Posterior cingulate gyrus (tissue), 11 donors: ENCODE measurements around the gene TEX53.

Experiments used
- DNase-seq, 10 donors: peaks; one replicate each; pipeline versions ENCODE4 v3.0.0 to v3.0.0-alpha.2; 2020 to 2021; ENCODE audit warnings: mixed read lengths in 3 of 10
- intact Hi-C: fragments of 100-400 bp; cut with DNase I; formaldehyde crosslinking; loops from one replicate; pipeline ENCODE4 v1.15.1; 2023

TEX53 gene

DNA sequence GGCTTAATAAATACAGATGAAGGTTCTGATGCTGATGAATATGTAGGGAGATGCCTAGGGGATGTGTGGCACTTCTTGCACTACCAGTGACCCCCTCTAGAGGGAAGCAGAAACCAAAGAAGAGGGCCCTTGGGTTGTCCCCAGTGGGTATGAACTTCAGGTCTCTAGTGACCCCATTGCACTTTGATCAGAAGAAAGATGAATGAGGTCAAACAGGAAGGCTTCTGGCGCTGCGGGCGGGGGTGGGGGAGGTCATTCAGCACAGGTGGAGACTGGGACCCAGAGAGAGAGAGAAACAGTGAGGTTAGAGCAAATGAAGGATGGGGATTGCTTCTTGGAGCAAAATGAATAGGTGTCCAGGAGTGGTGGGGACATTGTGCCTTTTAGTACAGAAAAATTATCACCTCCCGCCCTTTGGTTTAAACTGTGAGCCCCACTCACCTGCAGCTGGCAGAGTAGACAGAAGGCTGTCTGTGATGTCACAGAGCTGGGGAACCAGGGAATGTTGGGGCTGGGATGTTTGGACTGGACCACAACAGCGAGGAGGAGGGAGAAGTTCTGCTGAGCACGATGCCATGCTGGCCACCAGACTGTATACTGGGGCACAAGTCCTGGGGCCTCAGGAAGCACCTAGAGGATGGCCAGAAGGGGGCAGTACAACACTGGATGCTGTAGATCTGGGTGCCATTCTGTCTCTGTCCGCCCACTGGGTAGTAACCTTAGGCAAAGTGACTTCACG, 24.2 kb upstream of the TEX53 start, which contains the start of gene TEX48:
TSS of gene TEX48 (minus strand) at position 599 of the 739 bp plus-strand sequence. CDS start 10,469 bp downstream, outside the sequence.
- intact Hi-C loops, result loop anchor here (2.0 to 10.0 kb wide), 3 partner anchors 229 to 843 kb away; no protein-coding TSS in a partner anchor

DNA sequence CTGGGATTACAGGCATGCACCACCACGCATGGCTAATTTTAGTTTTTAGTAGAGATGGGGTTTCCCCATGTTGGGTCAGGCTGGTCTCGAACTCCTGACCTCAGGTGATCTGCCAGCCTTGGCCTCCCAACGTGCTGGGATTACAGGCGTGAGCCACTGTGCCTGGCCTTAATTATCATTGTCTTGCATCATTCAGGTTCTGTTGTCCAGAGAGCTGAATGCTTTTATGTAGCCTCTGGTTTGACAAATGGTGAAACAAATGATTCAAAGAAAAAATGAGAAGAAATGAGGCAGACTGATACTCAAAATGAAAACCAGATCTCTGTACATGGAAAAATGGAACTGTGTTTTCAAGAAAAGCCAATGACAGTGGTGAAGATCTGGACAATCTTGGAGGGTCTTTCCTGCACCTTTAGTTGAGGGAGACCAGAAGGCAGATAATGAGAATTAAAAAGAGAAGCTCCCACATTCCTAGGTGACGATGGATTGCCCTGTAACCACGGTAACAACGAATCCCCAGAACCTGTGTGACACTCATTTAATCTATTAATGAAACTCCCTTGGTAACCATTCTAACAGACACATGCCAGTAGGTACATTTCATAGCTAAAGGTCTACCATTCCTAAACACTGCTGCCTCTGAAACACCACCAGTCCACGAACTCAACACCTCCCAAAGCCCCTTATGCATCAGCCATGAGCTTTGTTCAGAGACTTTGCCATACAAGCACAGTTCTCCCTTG, 22.8 kb upstream of the TEX53 start:
- DNase-seq, result no peak
- intact Hi-C loops, result loop anchor here (2.0 to 10.0 kb wide), 2 partner anchors 230 to 844 kb away; no protein-coding TSS in a partner anchor

More for the DNA sequence above, 24.2 kb upstream of the TEX53 start, which contains the start of gene TEX48:
- peak in 6 of 10 donors; percentile 33 to 91 (median 52) for DNase-seq

GRCh38 chr9:114678795-114679194, 21.2 kb upstream of the TEX53 start:
- intact Hi-C loops, result no loop called here
- DNase-seq, result no peak

- intact Hi-C loops, result no loop called here
- no peak for DNase-seq
Observed at GRCh38 chr9:114678130-114678529, 20.5 kb upstream of the TEX53 start.

- no peak for DNase-seq
- intact Hi-C loops, result no loop called here
Observed at GRCh38 chr9:114677418-114677817, 19.8 kb upstream of the TEX53 start.

- no peak for DNase-seq
- intact Hi-C loops, result no loop called here
Observed at GRCh38 chr9:114676901-114677300, 19.3 kb upstream of the TEX53 start.

DNA sequence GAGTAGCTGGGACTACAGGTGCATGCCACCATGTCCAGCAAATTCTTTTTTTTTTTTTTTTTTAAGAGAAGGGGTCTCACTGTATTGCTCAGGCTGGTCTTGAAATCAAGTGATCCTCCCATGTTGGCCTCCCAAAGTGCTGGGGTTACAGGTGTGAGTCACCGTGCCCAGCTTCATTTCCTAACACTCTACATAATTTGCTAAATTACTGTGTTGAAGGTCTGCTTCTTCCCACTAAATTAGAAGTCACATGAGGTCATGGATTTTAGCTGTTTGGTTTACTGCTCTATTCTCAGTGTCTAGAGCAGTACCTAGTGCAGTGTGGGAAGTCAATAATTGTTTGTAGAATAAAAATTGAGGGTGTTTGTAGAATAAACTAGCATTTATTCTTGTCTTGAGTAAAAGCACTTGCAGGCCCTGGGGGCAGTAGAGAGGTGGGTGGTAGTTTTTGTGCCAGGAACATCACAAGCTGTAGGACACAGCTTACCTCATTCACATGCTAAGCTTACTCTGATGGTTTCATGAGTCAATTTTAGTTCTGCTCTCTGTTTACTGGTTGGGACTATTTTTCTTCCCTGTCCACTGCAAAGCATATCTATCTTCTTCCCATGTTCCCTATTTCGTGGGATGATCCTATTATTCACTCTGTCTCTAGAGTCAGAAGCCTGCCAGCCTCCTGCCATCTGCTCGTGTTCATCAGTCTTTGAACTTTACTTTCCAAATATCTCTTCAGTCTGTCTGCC, 17.4 kb upstream of the TEX53 start:
- intact Hi-C loops, result no loop called here

DNA sequence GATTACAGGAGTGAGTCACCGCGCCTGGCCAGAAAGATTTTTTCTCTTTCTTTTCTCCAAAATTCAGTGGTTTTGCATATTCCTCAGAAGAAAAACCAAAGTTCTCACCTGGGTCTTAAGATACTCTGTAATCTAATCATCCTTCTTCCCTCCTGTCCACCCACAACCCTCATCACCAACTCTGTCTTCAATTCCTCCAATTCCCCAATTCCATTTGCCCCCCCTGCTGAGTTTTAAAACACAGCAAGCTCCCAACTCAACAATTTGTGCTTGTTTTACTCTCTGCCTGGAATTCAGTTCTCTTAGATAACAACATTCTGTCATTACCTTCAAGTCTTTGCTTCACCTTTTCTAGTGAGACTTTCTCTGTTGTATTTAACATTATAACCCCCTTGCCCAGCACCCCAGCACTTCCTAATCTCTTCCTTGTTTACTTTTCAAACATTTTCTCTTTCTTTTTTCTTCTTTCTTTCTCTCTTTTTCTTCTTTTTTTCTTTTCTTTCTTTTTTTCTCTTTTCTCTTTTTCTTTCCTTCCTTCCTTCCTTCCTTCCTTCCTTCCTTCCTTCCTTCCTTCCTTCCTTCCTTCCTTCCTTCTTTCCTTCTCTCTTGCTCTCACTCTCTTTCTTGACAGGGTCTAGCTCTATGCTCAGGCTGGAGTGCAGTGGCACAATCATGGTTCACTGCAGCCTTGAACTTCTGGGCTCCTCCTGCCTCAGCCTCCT, 16.6 kb upstream of the TEX53 start:
- no peak for DNase-seq
- intact Hi-C loops, result no loop called here

More for the DNA sequence above, 17.4 kb upstream of the TEX53 start:
- DNase-seq, result no peak

DNA sequence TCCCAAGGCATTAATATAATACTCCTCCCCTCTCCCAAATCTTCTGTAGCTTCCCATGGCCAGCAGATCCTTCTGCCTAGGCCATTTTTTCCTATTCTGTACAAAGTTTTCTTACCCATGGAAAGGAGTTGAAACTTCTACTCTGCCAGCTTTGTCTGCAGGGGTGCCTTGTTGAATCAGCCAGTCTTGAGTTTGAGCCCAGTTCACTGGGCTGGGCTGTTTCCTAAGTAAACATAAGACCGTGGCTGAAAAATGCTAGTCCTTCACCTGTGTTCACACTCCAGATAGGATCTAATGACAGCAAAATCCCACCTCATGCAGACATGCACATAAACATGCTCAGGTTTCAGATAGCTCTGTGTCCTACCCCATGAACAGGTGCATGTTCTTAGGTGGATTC, 14.0 kb upstream of the TEX53 start:
- no peak for DNase-seq
- intact Hi-C loops, result no loop called here

DNA sequence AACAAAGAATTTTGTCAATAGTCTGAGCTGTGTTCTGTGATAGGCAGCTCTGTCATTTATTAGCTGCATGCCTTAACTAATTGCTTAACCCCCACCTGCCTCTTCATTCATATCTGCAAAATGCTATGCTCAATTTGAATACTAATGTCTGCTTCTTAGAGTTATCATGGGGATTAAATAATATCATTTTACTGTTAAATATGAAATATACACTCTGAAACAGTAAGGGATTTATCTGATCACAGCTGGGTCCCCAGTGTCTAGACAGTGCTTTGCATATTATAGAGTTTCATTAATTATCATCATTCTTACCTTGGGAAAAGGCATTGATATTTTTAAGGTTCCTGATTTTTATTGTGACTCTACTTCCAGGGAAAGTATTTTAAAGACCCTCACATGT, 12.4 kb upstream of the TEX53 start:
- intact Hi-C loops, result no loop called here
- no peak for DNase-seq

DNA sequence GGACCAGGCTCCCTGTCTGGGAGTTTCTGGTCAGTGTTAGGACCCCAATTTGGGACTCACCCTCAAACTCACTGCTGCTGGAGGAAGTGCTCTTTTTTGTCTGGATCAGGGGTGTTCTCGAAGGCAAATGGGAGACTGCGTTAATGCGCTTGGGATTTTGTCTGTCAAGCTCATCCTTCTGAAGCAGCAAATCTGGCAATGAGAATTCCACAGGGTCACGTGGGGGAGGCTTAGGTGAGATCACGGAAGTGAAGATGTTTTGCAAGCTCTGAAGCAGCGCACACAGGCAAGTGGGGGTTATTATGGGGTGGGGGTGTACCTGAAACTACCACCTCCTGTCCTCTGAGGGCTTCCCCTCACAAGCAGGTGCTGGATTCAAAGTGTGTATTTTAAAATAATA, 10.5 kb upstream of the TEX53 start:
- intact Hi-C loops, result no loop called here
- no peak for DNase-seq

- intact Hi-C loops, result no loop called here
- DNase-seq, result no peak
Observed at GRCh38 chr9:114666851-114667250, 9.2 kb upstream of the TEX53 start.

GRCh38 chr9:114666401-114666800, 8.8 kb upstream of the TEX53 start:
- no peak for DNase-seq
- intact Hi-C loops, result no loop called here

GRCh38 chr9:114664181-114664580, 6.6 kb upstream of the TEX53 start:
- no peak for DNase-seq
- intact Hi-C loops, result loop anchor here (5.0 kb wide), 1 partner anchor 348 kb away; no protein-coding TSS in a partner anchor

GRCh38 chr9:114662081-114662989, 4.7 kb upstream of the TEX53 start:
- peak in 6 of 10 donors; percentile 20 to 89 (median 58) for DNase-seq
- intact Hi-C loops, result loop anchor here (2.0 to 5.0 kb wide), 2 partner anchors 248 to 350 kb away; no protein-coding TSS in a partner anchor

DNA sequence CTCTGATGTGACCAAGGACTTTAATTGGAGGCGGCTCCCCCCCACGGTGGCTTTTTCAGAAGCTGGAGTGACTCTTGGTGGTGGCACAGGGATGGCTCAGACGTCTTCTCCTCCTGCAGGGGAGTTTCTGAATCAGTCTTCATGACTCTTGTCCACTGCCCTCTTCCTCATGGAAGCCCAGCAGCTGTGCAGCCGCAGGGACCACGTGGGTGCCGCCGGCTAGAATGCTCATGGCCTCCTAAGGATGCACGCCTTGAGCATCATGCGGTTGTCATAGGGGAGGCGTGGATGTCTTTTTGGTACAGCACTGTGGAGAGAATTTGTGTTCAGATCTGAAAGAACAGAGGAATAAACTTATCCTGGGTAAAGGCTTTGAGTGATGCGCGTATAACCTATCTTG, 1.3 kb downstream of the TEX53 start:
- no peak for DNase-seq
- intact Hi-C loops, result loop anchor here (10.0 kb wide), 1 partner anchor 72 kb away; the partner anchor contains the start of gene ATP6V1G1

GRCh38 chr9:114655689-114656088, 1.9 kb downstream of the TEX53 start:
- no peak for DNase-seq
- intact Hi-C loops, result loop anchor here (10.0 kb wide), 1 partner anchor 71 kb away; the partner anchor contains the start of gene ATP6V1G1

DNA sequence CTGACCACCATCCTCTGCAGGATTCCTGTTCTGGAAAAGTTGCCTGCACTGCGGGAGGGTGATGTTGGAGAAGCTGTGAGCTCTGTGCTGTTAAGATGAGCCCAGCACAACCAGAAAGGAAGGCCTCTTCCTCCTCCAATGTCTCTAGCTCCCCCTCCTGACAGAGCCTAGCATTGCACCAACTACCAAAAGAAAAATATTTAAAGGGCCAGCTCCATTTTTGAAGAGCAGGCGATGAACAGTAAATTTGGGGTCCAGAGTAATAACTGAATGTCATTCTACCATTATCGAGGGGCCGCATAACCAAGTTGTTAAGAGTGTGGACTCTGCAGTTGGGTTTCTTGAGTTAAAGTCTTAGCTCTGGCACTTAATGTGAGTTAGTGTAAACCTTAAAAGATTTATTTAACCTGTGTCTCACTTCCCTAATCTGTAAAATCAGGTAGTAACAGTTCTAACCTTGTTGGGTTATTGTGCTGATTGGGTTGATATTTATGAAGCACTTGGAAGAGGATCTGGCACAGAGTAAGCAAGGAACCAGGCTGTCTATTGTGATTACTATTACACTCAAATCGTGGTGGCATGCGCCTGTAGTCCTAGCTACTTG, 3.9 kb downstream of the TEX53 start:
- intact Hi-C loops, result loop anchor here (1.0 to 10.0 kb wide), 5 partner anchors 69 to 315 kb away; partner anchors contain the start of gene ATP6V1G1
- DNase-seq, result peak in 7 of 10 donors; percentile 25 to 86 (median 70)
